H1 (cell line): ENCODE measurements around the gene DOHH. TPM values are rescaled to one million over a fixed set of nuclear protein-coding genes. Genes with fewer than 3 reads are reported as not detected.

Source experiments
- CTCF ChIA-PET: fragments of 300-600 bp; sonication (Branson Sonifier 250); formaldehyde crosslinking; loops from one replicate; lab custom pipeline; 2021; ENCODE audit not compliant: partially characterized antibody; lab: Charles Lee
- POLR2A ChIA-PET: fragments of 300-600 bp; sonication (Branson Sonifier 250); formaldehyde crosslinking; loops from one replicate; lab custom pipeline; 2021; ENCODE audit warnings: inconsistent platforms; ENCODE audit not compliant: partially characterized antibody; lab: Charles Lee
- DNase-seq, 2 experiments: peaks; one replicate each; pipeline versions ENCODE4 v3.0.0 to v3.0.0-alpha.2; 2010 to 2022; ENCODE audit warnings: low spot score in 2 of 2, low read depth in 1 of 2, mixed read lengths in 1 of 2
- FAIRE-seq: peaks from 2 replicates; lab custom pipeline; 2011; peaks lifted over from hg19 to GRCh38; lab: Jason Lieb, UNC
- H2AFZ ChIP-seq: 2 replicates; pipeline ENCODE4 v1.8.1; 2012; ENCODE audit warnings: low read length, inconsistent platforms
- H2AK5ac ChIP-seq: 2 replicates; pipeline ENCODE4 v1.6.1; 2013; ENCODE audit warnings: low read depth, low read length
- H2BK120ac ChIP-seq: replicated peaks from 2 replicates; pipeline ENCODE3; 2013; ENCODE audit warnings: low read depth, low read length, inconsistent platforms
- H2BK12ac ChIP-seq: 2 replicates; pipeline ENCODE4 v1.6.1; 2013; ENCODE audit warnings: low read depth, low read length
- H2BK15ac ChIP-seq: 2 replicates; pipeline ENCODE4 v1.6.1; 2013; ENCODE audit warnings: low read length
- H2BK20ac ChIP-seq: 2 replicates; pipeline ENCODE4 v1.6.1; 2013; ENCODE audit warnings: low read length
- H2BK5ac ChIP-seq: 2 replicates; pipeline ENCODE4 v1.6.1; 2013; ENCODE audit warnings: low read depth, low read length
- H3K14ac ChIP-seq: 2 replicates; pipeline ENCODE4 v1.6.1; 2013; ENCODE audit warnings: inconsistent platforms; ENCODE audit not compliant: insufficient read length
- H3K18ac ChIP-seq: 2 replicates; pipeline ENCODE4 v1.6.1; 2013; ENCODE audit warnings: low read length; ENCODE audit errors: extremely low read depth
- H3K23ac ChIP-seq: 2 replicates; pipeline ENCODE4 v1.6.1; 2013; ENCODE audit warnings: inconsistent platforms; ENCODE audit not compliant: insufficient read length
- H3K23me2 ChIP-seq: 2 replicates; pipeline ENCODE4 v1.6.1; 2013; ENCODE audit warnings: low read depth, low read length
- H3K27ac ChIP-seq: 2 replicates; pipeline ENCODE4 v1.6.1; 2011; ENCODE audit warnings: low read depth, low read length, inconsistent platforms
- H3K27me3 ChIP-seq, 4 experiments: replicated peaks in 1 of 4; 1 replicate in 1 of 4; 2 replicates in 3 of 4; pipeline versions ENCODE4 v1.6.1 to v1.8.1; 2011 to 2013; ENCODE audit warnings: low read length in 3 of 4, mild to moderate bottlenecking in 3 of 4, inconsistent platforms in 2 of 4, mixed read lengths in 2 of 4, moderate library complexity in 1 of 4; ENCODE audit not compliant: control insufficient read depth in 3 of 4, insufficient read depth in 3 of 4; ENCODE audit errors: extremely low read depth in 1 of 4
- H3K36me3 ChIP-seq, 4 experiments: 2 replicates each; pipeline versions ENCODE4 v1.6.1 to v1.8.1; 2011 to 2013; ENCODE audit warnings: mild to moderate bottlenecking in 4 of 4, low read length in 3 of 4, moderate library complexity in 2 of 4, control low read depth in 1 of 4, inconsistent platforms in 1 of 4; ENCODE audit not compliant: insufficient read depth in 4 of 4, control insufficient read depth in 2 of 4
- H3K4ac ChIP-seq: replicated peaks from 2 replicates; pipeline ENCODE3; 2013; ENCODE audit warnings: low read length, low read depth, mixed read lengths, inconsistent platforms; ENCODE audit not compliant: insufficient read length
- H3K4me1 ChIP-seq, 4 experiments: replicated peaks in 1 of 4; 1 replicate in 1 of 4; 2 replicates in 3 of 4; pipeline versions ENCODE4 v1.6.1 to v1.8.1; 2011 to 2013; ENCODE audit warnings: low read length in 3 of 4, inconsistent platforms in 2 of 4, mixed read lengths in 1 of 4; ENCODE audit not compliant: insufficient read depth in 4 of 4, control insufficient read depth in 3 of 4
- H3K4me2 ChIP-seq, 2 experiments: 2 replicates each; pipeline versions ENCODE4 v1.6.1 to v1.8.1; 2011 to 2013; ENCODE audit warnings: low read depth in 2 of 2, low read length in 2 of 2, control low read depth in 1 of 2, inconsistent platforms in 1 of 2, mild to moderate bottlenecking in 1 of 2; ENCODE audit not compliant: insufficient read depth in 1 of 2
- H3K4me3 ChIP-seq, 4 experiments: fragments of 200-600, 300-600 bp in 1 of 4; sonication (generic), shearing (Covaris generic), sonication (Bioruptor Twin) in 1 of 4; 2 replicates each; pipeline versions ENCODE4 v1.5.1 to v1.8.1; 2011 to 2016; ENCODE audit warnings: low read length in 4 of 4, low read depth in 3 of 4, control low read depth in 2 of 4, inconsistent platforms in 2 of 4, mild to moderate bottlenecking in 2 of 4, mixed read lengths in 1 of 4, moderate library complexity in 1 of 4; ENCODE audit not compliant: insufficient read depth in 2 of 4; ENCODE audit errors: extremely low read depth in 1 of 4
- H3K56ac ChIP-seq: replicated peaks from 2 replicates; pipeline ENCODE3; 2013; ENCODE audit warnings: low read depth, mild to moderate bottlenecking, mixed read lengths, low read length, inconsistent platforms; ENCODE audit not compliant: insufficient read length
- H3K79me1 ChIP-seq: 2 replicates; pipeline ENCODE4 v1.6.1; 2013; ENCODE audit warnings: low read depth, low read length, control low read depth
- H3K79me2 ChIP-seq, 2 experiments: 2 replicates each; pipeline versions ENCODE4 v1.6.1 to v1.8.1; 2012 to 2013; ENCODE audit warnings: low read length in 2 of 2, mild to moderate bottlenecking in 2 of 2, inconsistent platforms in 1 of 2; ENCODE audit not compliant: insufficient read depth in 2 of 2, control insufficient read depth in 1 of 2
- H3K9ac ChIP-seq, 4 experiments: replicated peaks in 1 of 4; 1 replicate in 1 of 4; 2 replicates in 3 of 4; pipeline versions ENCODE4 v1.6.1 to v1.8.1; 2011 to 2013; ENCODE audit warnings: low read depth in 3 of 4, low read length in 3 of 4, control low read depth in 2 of 4, mild to moderate bottlenecking in 2 of 4, moderate library complexity in 2 of 4, inconsistent platforms in 1 of 4; ENCODE audit errors: extremely low read depth in 1 of 4
- H3K9me3 ChIP-seq, 2 experiments: 2 replicates each; pipeline versions ENCODE4 v1.6.1 to v1.8.1; 2012 to 2013; ENCODE audit warnings: mild to moderate bottlenecking in 2 of 2, moderate library complexity in 2 of 2, control low read depth in 1 of 2, inconsistent platforms in 1 of 2, low read depth in 1 of 2, low read length in 1 of 2, mixed read lengths in 1 of 2; ENCODE audit not compliant: insufficient read depth in 2 of 2
- H4K20me1 ChIP-seq, 2 experiments: replicated peaks in 1 of 2; 2 replicates each; pipeline versions ENCODE3 to v1.8.1; 2011 to 2013; ENCODE audit warnings: inconsistent platforms in 2 of 2, low read length in 2 of 2, mild to moderate bottlenecking in 1 of 2; ENCODE audit not compliant: insufficient read depth in 2 of 2, control insufficient read depth in 1 of 2
- H4K5ac ChIP-seq: 2 replicates; pipeline ENCODE4 v1.6.1; 2013; ENCODE audit warnings: low read length, low read depth, mixed read lengths, inconsistent platforms; ENCODE audit not compliant: insufficient read length
- H4K8ac ChIP-seq: 2 replicates; pipeline ENCODE4 v1.8.0; 2013; ENCODE audit warnings: mild to moderate bottlenecking, moderate library complexity, low read length, inconsistent platforms; ENCODE audit not compliant: insufficient read depth; ENCODE audit errors: extremely low read depth
- H4K91ac ChIP-seq: replicated peaks from 2 replicates; pipeline ENCODE3; 2013; ENCODE audit warnings: low read length, mixed read lengths, inconsistent platforms; ENCODE audit not compliant: insufficient read length
- TAF1 ChIP-seq: IDR thresholded peaks from 2 replicates; pipeline ENCODE4 v1.6.1; 2011; ENCODE audit warnings: mild to moderate bottlenecking, low read depth, low read length
- WGBS, 2 experiments: shearing (Covaris generic) in 1 of 2; methylation state at CpG; one replicate each; pipeline versions ENCODE4 v1.1.6 to v1.1.7; 2013 to 2015; ENCODE audit warnings: low lambda C conversion rate in 2 of 2, mixed read lengths in 2 of 2, inconsistent platforms in 1 of 2, low coverage in 1 of 2, missing lambda C conversion rate in 1 of 2; ENCODE audit not compliant: insufficient replicate concordance in 2 of 2, insufficient coverage in 1 of 2, insufficient read length in 1 of 2; ENCODE audit errors: extremely low coverage in 1 of 2, missing lambda C conversion rate in 1 of 2; 5-methylcytosine and 5-hydroxymethylcytosine counted together
- polyA plus RNA-seq, 7 experiments: library from polyadenylated mRNA; depleted of rRNA in 3 of 7; stranded (reverse) in 5 of 7; unstranded in 2 of 7; fragments of >200 nt in 5 of 7; fragments of 200-250 nt in 2 of 7; gene quantifications; 1 replicate in 5 of 7; 2 replicates in 1 of 7; 4 replicates in 1 of 7; pipeline versions ENCODE4 v1.2.1 to v1.2.3, GENCODE V29; 2011 to 2013; ENCODE audit warnings: missing spikeins in 2 of 7, mixed read lengths in 2 of 7
- total RNA-seq: library from RNA; stranded (reverse); fragmentation: NEBNext Ultra II Directional; extraction: Animal tissue kit (Norgen Biotek cat#: 25700); gene quantifications from 2 replicates; pipeline ENCODE4 v1.2.1, GENCODE V29; 2021

DOHH gene
- total and polyA plus RNA-seq, 2 of the 8 experiments (the other 6 are each of a cell fraction or from before 2014, with no cell fraction given), result 7.3 to 17.7 TPM

- Histone ChIP-seq H2BK20ac (no peak overlapping the region), H4K20me1 (peaks cover 1 to 8% of the 10 kb centered on the region in 2 experiments), H3K36me3 (peaks cover 4 to 30% (median 16%) of the 10 kb centered on the region in 4 experiments; a peak in 7 of 8 replicates), H3K23me2 (no peaks in the 10 kb centered on the region; the same call in 1 of the 2 replicates), H3K79me2 (peaks cover 0 to 13% of the 10 kb centered on the region in 2 experiments; a peak in 2 of 4 replicates), H3K23ac (no peak overlapping the region), H3K14ac (no peak overlapping the region), H4K8ac (no peak overlapping the region), H4K5ac (no peak overlapping the region), H2BK12ac (no peak overlapping the region), H2BK5ac (no peak overlapping the region), H3K27me3 (no peaks in the 10 kb centered on the region), H3K4ac (no peak overlapping the region), H3K4me2 (no peak overlapping the region), H3K9me3 (no peaks in the 10 kb centered on the region), H3K18ac (no peak overlapping the region), H3K9ac (no peak overlapping the region), H4K91ac (no peak overlapping the region), H2BK15ac (no peak overlapping the region), H2AK5ac (no peak overlapping the region), H3K56ac (no peak overlapping the region), H3K79me1 (no peaks in the 10 kb centered on the region; the same call in none of the 2 replicates), H2AFZ (no peak overlapping the region), H3K4me3 (no peak overlapping the region), H3K27ac (no peak overlapping the region; the same call in 1 of the 2 replicates), H3K4me1 (no peaks in the 10 kb centered on the region), H2BK120ac (no peak overlapping the region)
- ChIA-PET CTCF (interaction anchor here (2.5 kb wide), 1 partner anchor 9 kb away, joined by 30 read pairs; the partner anchor contains the start of gene SMIM44), POLR2A (interaction anchor here (1.6 to 2.2 kb wide), 2 partner anchors 8 to 14 kb away, joined by 7 to 9 read pairs; no protein-coding TSS in a partner anchor)
- DNase-seq, result no peak
- FAIRE-seq, result no peak
- WGBS, 2 experiments, result 95% methylated on average over 5 of the region's 14 CpGs; no CpG with 5 or more reads in 1 of the 2 experiments
- TF ChIP-seq TAF1, result no peak
Measured at GRCh38 chr19:3493651-3494050, 6.8 kb downstream of the DOHH start.
